ENCODE data around the gene ARPC4.

The ARPC4 gene

GRCh38 chr3:9812870-9813483 is 20.1 kb downstream of the ARPC4 start:
- no peak for DNase-seq (ENCODE audit: low read depth)
- TF ChIP-seq, protein P1, sequence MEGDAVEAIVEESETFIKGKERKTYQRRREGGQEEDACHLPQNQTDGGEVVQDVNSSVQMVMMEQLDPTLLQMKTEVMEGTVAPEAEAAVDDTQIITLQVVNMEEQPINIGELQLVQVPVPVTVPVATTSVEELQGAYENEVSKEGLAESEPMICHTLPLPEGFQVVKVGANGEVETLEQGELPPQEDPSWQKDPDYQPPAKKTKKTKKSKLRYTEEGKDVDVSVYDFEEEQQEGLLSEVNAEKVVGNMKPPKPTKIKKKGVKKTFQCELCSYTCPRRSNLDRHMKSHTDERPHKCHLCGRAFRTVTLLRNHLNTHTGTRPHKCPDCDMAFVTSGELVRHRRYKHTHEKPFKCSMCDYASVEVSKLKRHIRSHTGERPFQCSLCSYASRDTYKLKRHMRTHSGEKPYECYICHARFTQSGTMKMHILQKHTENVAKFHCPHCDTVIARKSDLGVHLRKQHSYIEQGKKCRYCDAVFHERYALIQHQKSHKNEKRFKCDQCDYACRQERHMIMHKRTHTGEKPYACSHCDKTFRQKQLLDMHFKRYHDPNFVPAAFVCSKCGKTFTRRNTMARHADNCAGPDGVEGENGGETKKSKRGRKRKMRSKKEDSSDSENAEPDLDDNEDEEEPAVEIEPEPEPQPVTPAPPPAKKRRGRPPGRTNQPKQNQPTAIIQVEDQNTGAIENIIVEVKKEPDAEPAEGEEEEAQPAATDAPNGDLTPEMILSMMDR (IDR thresholded peaks at IDR 0.05; ENCODE audit: insufficient read depth, low read depth, low read length, missing control alignments) = no peak
- no peak overlapping the region for H3K4me3 ChIP-seq (ENCODE audit: low read depth, low read length)

- H3K4me3 ChIP-seq (ENCODE audit: low read depth, low read length) = no peak overlapping the region
- TF ChIP-seq, protein P1 (IDR thresholded peaks at IDR 0.05; ENCODE audit: insufficient read depth, low read depth, low read length, missing control alignments) = no peak
- no peak for DNase-seq (ENCODE audit: low read depth)
Observed at GRCh38 chr3:9815986-9816385, 23.1 kb downstream of the ARPC4 start.

DNA sequence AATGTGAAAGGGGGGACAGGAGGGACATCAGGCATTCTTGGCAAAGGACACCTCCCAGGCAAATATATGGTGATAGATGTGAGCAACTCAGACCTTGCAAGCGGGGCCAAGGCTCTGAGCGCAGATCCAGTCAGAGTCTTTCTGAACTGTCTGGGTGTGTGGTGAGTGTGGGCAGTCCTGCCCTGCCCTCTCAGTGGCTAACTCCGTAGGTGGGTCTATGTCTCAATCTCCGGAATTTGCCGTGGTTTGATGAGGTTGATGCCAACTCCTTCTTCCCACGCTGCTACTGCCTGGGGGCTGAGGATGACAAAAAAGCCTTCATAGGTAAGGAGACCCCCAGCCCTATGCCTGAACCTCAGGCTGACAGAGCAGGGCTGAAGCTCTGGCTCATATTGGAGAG is 24.6 kb downstream of the ARPC4 start:
- H3K4me3 ChIP-seq (ENCODE audit: low read depth, low read length) = no peak overlapping the region
- DNase-seq (ENCODE audit: low read depth) = no peak
- TF ChIP-seq, protein P1 (IDR thresholded peaks at IDR 0.05; ENCODE audit: insufficient read depth, low read depth, low read length, missing control alignments) = no peak

GRCh38 chr3:9818666-9819335 is 25.9 kb downstream of the ARPC4 start:
- H3K4me3 ChIP-seq (ENCODE audit: low read depth, low read length) = no peak overlapping the region
- TF ChIP-seq, protein P1 (IDR thresholded peaks at IDR 0.05; ENCODE audit: insufficient read depth, low read depth, low read length, missing control alignments) = no peak
- DNase-seq (ENCODE audit: low read depth) = no peak

- no peak for DNase-seq (ENCODE audit: low read depth)
- TF ChIP-seq, protein P1 (IDR thresholded peaks at IDR 0.05; ENCODE audit: insufficient read depth, low read depth, low read length, missing control alignments) = no peak
- H3K4me3 ChIP-seq (ENCODE audit: low read depth, low read length) = no peak overlapping the region
Observed at GRCh38 chr3:9820543-9820942, 27.7 kb downstream of the ARPC4 start.

GRCh38 chr3:9820946-9821345 is 28.1 kb downstream of the ARPC4 start:
- DNase-seq (ENCODE audit: low read depth) = no peak
- TF ChIP-seq, protein P1 (IDR thresholded peaks at IDR 0.05; ENCODE audit: insufficient read depth, low read depth, low read length, missing control alignments) = no peak
- no peak overlapping the region for H3K4me3 ChIP-seq (ENCODE audit: low read depth, low read length)
